HEK293T (cell line): Measurements from ENCODE around the gene SCN10A.

Source experiments
- CTCF ChIA-PET: fragments of 350-600 bp; formaldehyde crosslinking; extraction: SDS; loops from one replicate; lab custom pipeline; 2021; ENCODE audit warnings: antibody characterized with exemption, inconsistent platforms; lab: Yijun Ruan, JAX
- POLR2A ChIA-PET: fragments of 350-600 bp; formaldehyde crosslinking; extraction: SDS; loops from one replicate; lab custom pipeline; 2020; ENCODE audit warnings: antibody characterized with exemption, inconsistent platforms; lab: Yijun Ruan, JAX
- DNase-seq: peaks from one replicate; pipeline ENCODE4 v3.0.0; 2012; ENCODE audit warnings: mixed read lengths; ENCODE audit errors: extremely low spot score
- ARNT ChIP-seq: fragments of 450-650 bp; IDR thresholded peaks from 2 replicates; pipeline ENCODE4 v1.6.1; 2017; ENCODE audit warnings: mild to moderate bottlenecking
- BHLHE40 ChIP-seq: fragments of 450-650 bp; IDR thresholded peaks from 2 replicates; pipeline ENCODE4 v1.6.1; 2016; ENCODE audit warnings: mild to moderate bottlenecking, moderate library complexity, borderline replicate concordance
- CTBP1 ChIP-seq: fragments of 450-650 bp; IDR thresholded peaks from 2 replicates; pipeline ENCODE4 v1.6.1; 2016; ENCODE audit warnings: borderline replicate concordance
- ELF4 ChIP-seq: fragments of 450-650 bp; IDR thresholded peaks from 2 replicates; pipeline ENCODE4 v1.6.1; 2017; ENCODE audit warnings: antibody characterized with exemption
- FOXA1 ChIP-seq: fragments of 450-650 bp; IDR thresholded peaks from 2 replicates; pipeline ENCODE4 v1.6.1; 2016; ENCODE audit warnings: mild to moderate bottlenecking
- FOXK2 ChIP-seq: fragments of 450-650 bp; IDR thresholded peaks from 2 replicates; pipeline ENCODE4 v1.6.1; 2016; ENCODE audit warnings: mild to moderate bottlenecking
- FOXM1 ChIP-seq: fragments of 450-650 bp; IDR thresholded peaks from 2 replicates; pipeline ENCODE4 v1.6.1; 2017; ENCODE audit warnings: mild to moderate bottlenecking, borderline replicate concordance
- HDGF ChIP-seq: fragments of 450-650 bp; IDR thresholded peaks from 2 replicates; pipeline ENCODE4 v1.6.1; 2017; ENCODE audit warnings: antibody characterized with exemption, borderline replicate concordance
- L3MBTL2 ChIP-seq: fragments of 450-650 bp; conservative IDR thresholded peaks from 2 replicates; pipeline ENCODE4 v1.6.1; 2016; ENCODE audit warnings: mild to moderate bottlenecking
- LEF1 ChIP-seq: fragments of 450-650 bp; IDR thresholded peaks from 2 replicates; pipeline ENCODE4 v1.6.1; 2017; ENCODE audit warnings: mild to moderate bottlenecking, borderline replicate concordance
- NFRKB ChIP-seq: fragments of 450-650 bp; IDR thresholded peaks from 2 replicates; pipeline ENCODE4 v1.6.1; 2016; ENCODE audit warnings: mild to moderate bottlenecking, moderate library complexity
- SP1 ChIP-seq: fragments of 450-650 bp; IDR thresholded peaks from 2 replicates; pipeline ENCODE4 v1.6.1; 2017
- SUZ12 ChIP-seq: fragments of 450-650 bp; IDR thresholded peaks from 2 replicates; pipeline ENCODE4 v1.6.1; 2016; ENCODE audit warnings: mild to moderate bottlenecking
- TARDBP ChIP-seq: fragments of 450-650 bp; IDR thresholded peaks from 2 replicates; pipeline ENCODE4 v1.6.1; 2016
- ZNF384 ChIP-seq: fragments of 450-650 bp; IDR thresholded peaks from 2 replicates; pipeline ENCODE4 v1.6.1; 2016
- TF ChIP-seq, protein P1 (sequence below): fragments of 450-650 bp; IDR thresholded peaks from 2 replicates; pipeline ENCODE4 v1.6.1; 2016

Gene SCN10A

DNA sequence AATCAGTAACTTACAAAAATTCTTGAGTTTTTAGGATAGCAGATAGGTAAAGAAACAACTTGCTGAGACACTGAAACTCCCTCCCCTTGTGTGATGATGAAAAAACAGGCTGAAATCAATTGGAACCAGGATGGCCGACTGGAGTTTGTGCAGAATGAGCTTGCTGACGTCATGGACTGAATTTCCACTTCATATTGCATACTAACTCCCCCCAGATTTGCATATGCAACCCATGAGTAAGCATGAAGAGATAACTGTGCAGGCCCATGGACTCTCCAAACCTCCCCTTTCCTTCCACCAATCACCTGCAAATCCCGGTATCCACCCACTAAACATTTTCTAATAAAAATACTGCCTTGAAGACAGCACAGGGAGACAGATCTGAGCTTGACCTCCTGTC, 84.5 kb downstream of the SCN10A start:
- CTCF ChIA-PET: no interaction called here
- no peak for DNase-seq
- no peak for TF ChIP-seq CTBP1
- no peak for TF ChIP-seq ARNT
- TF ChIP-seq BHLHE40: no peak
- TF ChIP-seq SUZ12: no peak
- TF ChIP-seq FOXK2: no peak
- TF ChIP-seq, protein P1, sequence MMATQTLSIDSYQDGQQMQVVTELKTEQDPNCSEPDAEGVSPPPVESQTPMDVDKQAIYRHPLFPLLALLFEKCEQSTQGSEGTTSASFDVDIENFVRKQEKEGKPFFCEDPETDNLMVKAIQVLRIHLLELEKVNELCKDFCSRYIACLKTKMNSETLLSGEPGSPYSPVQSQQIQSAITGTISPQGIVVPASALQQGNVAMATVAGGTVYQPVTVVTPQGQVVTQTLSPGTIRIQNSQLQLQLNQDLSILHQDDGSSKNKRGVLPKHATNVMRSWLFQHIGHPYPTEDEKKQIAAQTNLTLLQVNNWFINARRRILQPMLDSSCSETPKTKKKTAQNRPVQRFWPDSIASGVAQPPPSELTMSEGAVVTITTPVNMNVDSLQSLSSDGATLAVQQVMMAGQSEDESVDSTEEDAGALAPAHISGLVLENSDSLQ: no peak
- TF ChIP-seq FOXM1: no peak
- TF ChIP-seq L3MBTL2: no peak
- TF ChIP-seq FOXA1: no peak
- no peak for TF ChIP-seq ELF4
- TF ChIP-seq SP1: no peak
- no peak for TF ChIP-seq TARDBP
- TF ChIP-seq HDGF: no peak
- no peak for TF ChIP-seq NFRKB
- TF ChIP-seq ZNF384: no peak
- no peak for TF ChIP-seq LEF1
- POLR2A ChIA-PET: no interaction called here

DNA sequence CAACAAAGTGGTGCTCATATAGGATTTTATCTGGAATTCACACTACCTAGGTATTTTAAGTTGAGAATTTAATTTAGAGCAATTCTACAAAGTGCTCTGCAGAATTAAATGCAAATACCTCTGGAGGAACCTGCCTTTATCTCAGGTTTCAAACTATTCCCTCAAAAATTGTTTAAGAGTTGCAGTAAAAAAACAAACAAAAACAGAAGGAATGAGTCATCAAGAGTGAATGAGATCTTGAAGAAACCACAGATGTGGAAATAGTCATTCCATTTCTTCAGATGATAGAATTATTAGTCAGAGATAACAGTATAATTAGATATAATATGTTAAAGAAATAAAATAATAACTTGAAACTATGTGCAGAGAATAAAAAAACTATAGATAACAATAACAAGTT, 85.7 kb downstream of the SCN10A start:
- DNase-seq: no peak
- ChIA-PET POLR2A (no interaction called here), CTCF (interaction anchor here (0.7 to 2.2 kb wide), 2 partner anchors 9 to 335 kb away, joined by 3 to 8 read pairs; no protein-coding TSS in a partner anchor)
- TF ChIP-seq LEF1 (no peak), BHLHE40 (no peak), FOXK2 (no peak), FOXM1 (no peak), SUZ12 (no peak), L3MBTL2 (no peak), TARDBP (no peak), FOXA1 (no peak), SP1 (no peak), ZNF384 (no peak), ELF4 (no peak), CTBP1 (no peak), HDGF (no peak), NFRKB (no peak), ARNT (no peak)
- TF ChIP-seq, protein P1: no peak

DNA sequence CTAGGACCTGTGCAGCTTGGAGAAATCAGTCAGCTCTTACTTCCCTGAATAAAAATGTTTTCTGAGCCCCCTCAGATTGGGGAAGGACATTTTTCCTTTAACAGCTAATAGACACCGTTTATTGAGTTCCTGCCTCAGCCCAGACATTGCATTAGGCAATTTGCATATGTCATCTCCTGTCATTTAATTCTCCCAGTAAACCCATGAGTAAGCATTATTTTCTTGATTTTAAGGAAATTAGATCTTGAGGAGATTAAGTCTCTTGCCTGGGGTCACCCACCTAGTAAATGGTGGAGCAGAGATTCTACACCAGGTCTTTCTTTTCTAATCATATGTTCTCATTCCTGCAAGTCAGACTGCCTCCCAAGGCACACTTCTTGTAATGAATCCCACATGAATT, 88.0 kb downstream of the SCN10A start:
- DNase-seq: no peak
- POLR2A ChIA-PET: interaction anchor here (0.6 kb wide), 1 partner anchor 529 kb away, joined by 3 read pairs; no protein-coding TSS in a partner anchor
- CTCF ChIA-PET: interaction anchor here (2.2 kb wide), 1 partner anchor 11 kb away, joined by 8 read pairs; no protein-coding TSS in a partner anchor
- TF ChIP-seq LEF1 (no peak), ELF4 (no peak), ARNT (no peak)

DNA sequence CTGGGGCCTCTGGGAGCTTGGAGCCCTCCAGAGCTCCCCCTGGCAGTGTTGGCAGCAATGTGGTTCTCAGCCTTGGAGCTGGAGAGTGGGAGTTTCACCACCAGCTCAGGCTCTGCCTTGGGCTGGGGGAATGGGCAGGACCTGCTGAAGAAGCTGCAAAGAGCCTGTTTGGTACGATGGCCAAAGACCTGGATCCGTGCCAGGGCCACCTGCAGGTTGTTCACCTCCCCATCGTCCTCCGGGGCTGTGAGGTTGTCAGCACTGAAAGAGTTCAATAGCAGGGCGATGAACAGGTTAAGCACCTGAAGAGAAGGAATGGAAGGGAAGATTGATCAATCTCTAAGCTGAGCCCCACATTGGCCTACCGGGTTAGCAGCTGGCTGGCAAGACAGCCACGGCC, 89.3 kb downstream of the SCN10A start:
- no peak for DNase-seq
- ChIA-PET CTCF (no interaction called here), POLR2A (no interaction called here)
- TF ChIP-seq L3MBTL2 (no peak), BHLHE40 (no peak), FOXK2 (no peak), SP1 (no peak), ELF4 (no peak), SUZ12 (no peak), NFRKB (no peak), HDGF (no peak), TARDBP (no peak), FOXM1 (no peak), FOXA1 (no peak), LEF1 (no peak), ZNF384 (no peak)
- TF ChIP-seq, protein P1: no peak

DNA sequence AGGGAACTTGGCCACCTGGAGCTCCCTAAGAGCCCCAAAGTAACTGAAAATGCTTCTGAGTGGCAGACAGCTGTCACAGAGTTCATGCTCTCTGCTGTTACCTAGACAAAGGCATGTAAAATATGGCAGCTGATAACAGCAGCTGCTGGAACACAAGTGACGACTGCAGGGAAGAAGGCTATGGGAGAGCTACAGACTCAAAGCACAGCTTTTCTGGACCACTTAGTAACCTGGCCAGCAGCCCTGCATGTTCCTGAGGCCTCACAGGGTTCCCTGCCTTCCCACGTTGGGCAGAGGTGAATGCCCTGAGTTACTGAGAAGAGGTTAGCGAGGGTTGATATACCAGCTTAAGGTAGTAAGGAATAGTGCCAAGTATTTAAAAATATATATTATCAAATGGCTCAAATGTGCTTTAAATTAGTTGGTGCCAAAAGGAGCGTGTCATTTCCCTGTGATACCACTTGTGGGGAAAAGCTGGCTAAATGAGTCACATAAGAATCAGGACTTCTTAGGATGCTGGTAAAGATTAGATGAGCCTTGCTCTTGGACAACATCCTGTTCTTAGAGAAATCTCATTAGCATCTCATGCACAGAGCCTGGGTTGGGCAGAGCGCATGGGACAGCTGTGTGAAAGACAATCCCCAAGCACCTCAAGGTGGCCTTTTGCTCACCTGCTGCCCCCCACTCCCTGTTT, 90.1 kb downstream of the SCN10A start:
- POLR2A ChIA-PET: no interaction called here
- DNase-seq: no peak
- CTCF ChIA-PET: interaction anchor here (0.9 to 1.7 kb wide), 3 partner anchors 11 to 118 kb away, joined by 3 read pairs; no protein-coding TSS in a partner anchor
- TF ChIP-seq ZNF384 (no peak), ELF4 (no peak), BHLHE40 (no peak), NFRKB (no peak), TARDBP (no peak), CTBP1 (no peak), ARNT (no peak), LEF1 (no peak), FOXA1 (no peak), HDGF (no peak), SUZ12 (no peak), SP1 (no peak), L3MBTL2 (no peak)

DNA sequence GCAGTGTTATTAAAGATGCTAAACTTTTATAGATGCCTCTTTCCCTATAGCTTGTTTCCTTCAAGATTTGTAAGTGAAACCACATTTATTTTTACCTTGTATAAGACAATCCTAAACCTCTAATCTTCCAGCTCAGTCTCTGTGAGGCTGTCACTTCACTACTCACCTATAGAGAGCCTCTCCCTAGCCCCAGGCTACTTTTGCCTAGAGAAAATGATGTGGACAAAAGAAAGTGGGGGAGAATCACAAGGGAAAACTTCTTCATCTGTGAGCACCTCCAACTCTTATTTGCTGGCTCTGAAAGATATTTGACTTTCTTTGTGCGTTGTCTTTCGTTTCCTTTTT, 91.7 kb downstream of the SCN10A start:
- DNase-seq: no peak
- ChIA-PET POLR2A (no interaction called here), CTCF (interaction anchor here (1.6 to 1.7 kb wide), 2 partner anchors 12 to 276 kb away, joined by 3 read pairs; no protein-coding TSS in a partner anchor)
- TF ChIP-seq NFRKB (no peak), FOXM1 (no peak), FOXA1 (no peak), HDGF (no peak), LEF1 (no peak), ZNF384 (no peak), L3MBTL2 (no peak), SUZ12 (no peak), ARNT (no peak), TARDBP (no peak), SP1 (no peak), BHLHE40 (no peak), ELF4 (no peak), CTBP1 (no peak), FOXK2 (no peak)
- TF ChIP-seq, protein P1: no peak
